Measurements from ENCODE around the gene ADAM19.

The ADAM19 gene

GRCh38 chr5:157581901-157582300 lies 6.3 kb upstream of the ADAM19 start:
- no peak for TF ChIP-seq CTCF (IDR thresholded peaks at IDR 0.05; ENCODE audit: unreplicated experiment in 3 of 3)
- H3K27ac Mint-ChIP-seq: peak overlapping the region; percentile 17 to 75 (median 71)
- H3K27me3 Mint-ChIP-seq (ENCODE audit: low read depth): no peaks in the 10 kb centered on the region
- H3K4me1 Mint-ChIP-seq: peaks cover 47% of the 10 kb centered on the region
- no peaks in the 10 kb centered on the region for H3K36me3 Mint-ChIP-seq (ENCODE audit: low read depth)
- H3K9me3 Mint-ChIP-seq: no peaks in the 10 kb centered on the region
- no peak overlapping the region for H3K4me3 Mint-ChIP-seq

GRCh38 chr5:157578079-157578780 lies 2.7 kb upstream of the ADAM19 start:
- no peak for TF ChIP-seq CTCF (IDR thresholded peaks at IDR 0.05; ENCODE audit: unreplicated experiment in 3 of 3)
- Mint-ChIP-seq H3K36me3 (ENCODE audit: low read depth) (no peaks in the 10 kb centered on the region), H3K4me1 (peaks cover 54% of the 10 kb centered on the region), H3K4me3 (peak overlapping the region; percentile 18 to 60 (median 40)), H3K9me3 (no peaks in the 10 kb centered on the region), H3K27ac (peak overlapping the region in 1 of 3 experiments; percentile 17), H3K27me3 (ENCODE audit: low read depth) (peaks cover 7% of the 10 kb centered on the region)

GRCh38 chr5:157576678-157577077 lies 1.1 kb upstream of the ADAM19 start:
- Mint-ChIP-seq H3K27ac (peak overlapping the region in 1 of 3 experiments; percentile 71), H3K27me3 (ENCODE audit: low read depth) (peaks cover 7% of the 10 kb centered on the region), H3K4me3 (peak overlapping the region; percentile 84 to 92 (median 89)), H3K4me1 (peaks cover 48% of the 10 kb centered on the region), H3K36me3 (ENCODE audit: low read depth) (no peaks in the 10 kb centered on the region), H3K9me3 (no peaks in the 10 kb centered on the region)
- no peak for TF ChIP-seq CTCF (IDR thresholded peaks at IDR 0.05; ENCODE audit: unreplicated experiment in 3 of 3)

GRCh38 chr5:157574456-157575380 lies 857 bp downstream of the ADAM19 start:
- Mint-ChIP-seq H3K4me3 (peak overlapping the region; percentile 98 to 99 (median 98)), H3K27ac (peak overlapping the region; percentile 83 to 96 (median 91)), H3K36me3 (ENCODE audit: low read depth) (peaks cover 2% of the 10 kb centered on the region), H3K9me3 (no peaks in the 10 kb centered on the region), H3K4me1 (peaks cover 56% of the 10 kb centered on the region), H3K27me3 (ENCODE audit: low read depth) (peaks cover 7% of the 10 kb centered on the region)
- TF ChIP-seq CTCF (IDR thresholded peaks at IDR 0.05; ENCODE audit: unreplicated experiment in 3 of 3): no peak

GRCh38 chr5:157571357-157571827 lies 4.2 kb downstream of the ADAM19 start:
- TF ChIP-seq CTCF (IDR thresholded peaks at IDR 0.05; ENCODE audit: unreplicated experiment in 3 of 3): no peak
- H3K27ac Mint-ChIP-seq: peak overlapping the region; percentile 14 to 74 (median 38)
- peak overlapping the region; percentile 2 to 77 (median 76) for H3K4me3 Mint-ChIP-seq
- H3K27me3 Mint-ChIP-seq (ENCODE audit: low read depth): peaks cover 7% of the 10 kb centered on the region
- no peaks in the 10 kb centered on the region for H3K9me3 Mint-ChIP-seq
- H3K36me3 Mint-ChIP-seq (ENCODE audit: low read depth): peaks cover 10% of the 10 kb centered on the region
- H3K4me1 Mint-ChIP-seq: peaks cover 39% of the 10 kb centered on the region

All from nephron (organoid).